DOHH2 (cell line): ENCODE results near the gene KIFC1.

Source experiments
- EZH2phosphoT487 ChIP-seq: fragments of 200-600 bp; sonication (generic); IDR thresholded peaks from 2 replicates; pipeline ENCODE4 v1.6.1; 2017; ENCODE audit warnings: borderline replicate concordance, mild to moderate bottlenecking, antibody characterized with exemption, low read length, moderate library complexity, mixed read lengths
- TF ChIP-seq, protein P1 (sequence below): fragments of 200-600 bp; sonication (generic); IDR thresholded peaks from one replicate; pipeline ENCODE4 v1.5.1; 2014; ENCODE audit warnings: antibody characterized with exemption, mild to moderate bottlenecking, low read depth, low read length; ENCODE audit not compliant: poor library complexity, severe bottlenecking

DNA sequence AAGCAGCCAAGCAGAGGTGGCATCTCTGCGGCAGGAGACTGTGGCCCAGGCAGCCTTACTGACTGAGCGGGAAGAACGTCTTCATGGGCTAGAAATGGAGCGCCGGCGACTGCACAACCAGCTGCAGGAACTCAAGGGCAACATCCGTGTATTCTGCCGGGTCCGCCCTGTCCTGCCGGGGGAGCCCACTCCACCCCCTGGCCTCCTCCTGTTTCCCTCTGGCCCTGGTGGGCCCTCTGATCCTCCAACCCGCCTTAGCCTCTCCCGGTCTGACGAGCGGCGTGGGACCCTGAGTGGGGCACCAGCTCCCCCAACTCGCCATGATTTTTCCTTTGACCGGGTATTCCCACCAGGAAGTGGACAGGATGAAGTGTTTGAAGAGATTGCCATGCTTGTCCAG is 13.3 kb downstream of the KIFC1 start:
- TF ChIP-seq, protein P1, sequence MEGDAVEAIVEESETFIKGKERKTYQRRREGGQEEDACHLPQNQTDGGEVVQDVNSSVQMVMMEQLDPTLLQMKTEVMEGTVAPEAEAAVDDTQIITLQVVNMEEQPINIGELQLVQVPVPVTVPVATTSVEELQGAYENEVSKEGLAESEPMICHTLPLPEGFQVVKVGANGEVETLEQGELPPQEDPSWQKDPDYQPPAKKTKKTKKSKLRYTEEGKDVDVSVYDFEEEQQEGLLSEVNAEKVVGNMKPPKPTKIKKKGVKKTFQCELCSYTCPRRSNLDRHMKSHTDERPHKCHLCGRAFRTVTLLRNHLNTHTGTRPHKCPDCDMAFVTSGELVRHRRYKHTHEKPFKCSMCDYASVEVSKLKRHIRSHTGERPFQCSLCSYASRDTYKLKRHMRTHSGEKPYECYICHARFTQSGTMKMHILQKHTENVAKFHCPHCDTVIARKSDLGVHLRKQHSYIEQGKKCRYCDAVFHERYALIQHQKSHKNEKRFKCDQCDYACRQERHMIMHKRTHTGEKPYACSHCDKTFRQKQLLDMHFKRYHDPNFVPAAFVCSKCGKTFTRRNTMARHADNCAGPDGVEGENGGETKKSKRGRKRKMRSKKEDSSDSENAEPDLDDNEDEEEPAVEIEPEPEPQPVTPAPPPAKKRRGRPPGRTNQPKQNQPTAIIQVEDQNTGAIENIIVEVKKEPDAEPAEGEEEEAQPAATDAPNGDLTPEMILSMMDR, result no peak
- TF ChIP-seq EZH2phosphoT487, result no peak
